HUDEP-2 (cell line): ENCODE measurements around the gene CAMTA1.

ENCODE experiments used
- DNase-seq, 76 experiments: peaks; one replicate each; lab custom pipeline; 2025; ENCODE audit not compliant: unreplicated experiment in 76 of 76; lab: John Stamatoyannopoulos, UW

Gene CAMTA1

DNA sequence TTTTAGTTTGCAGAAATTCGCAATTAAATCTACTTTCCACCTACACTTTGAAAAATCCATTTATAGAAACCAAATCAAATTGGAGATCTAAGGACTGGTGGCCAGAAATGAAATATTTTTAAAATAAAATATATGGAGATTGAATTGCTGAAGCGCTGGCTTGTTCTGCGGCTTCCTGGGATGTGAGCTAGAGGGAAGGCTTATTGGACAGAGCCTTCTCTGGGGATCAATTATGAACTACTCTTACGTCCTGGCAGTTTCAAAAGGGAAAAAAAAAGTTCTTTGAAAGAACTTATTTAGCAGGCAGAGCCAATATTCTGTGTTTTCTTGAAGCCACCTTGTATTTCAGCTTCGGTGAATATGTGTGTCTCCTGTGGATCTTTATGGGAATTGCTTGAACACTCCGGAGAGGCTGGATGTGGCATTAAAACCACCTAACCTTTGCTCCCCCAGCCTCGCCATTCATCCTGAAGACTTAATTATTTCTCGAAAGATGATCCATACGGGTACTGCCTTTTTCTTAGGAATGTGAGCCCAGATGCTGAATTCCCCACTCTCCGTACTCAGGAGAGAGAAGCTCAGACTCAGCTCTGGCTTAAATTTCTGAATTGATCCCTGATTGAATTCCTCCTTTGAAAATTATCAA is 506.9 kb downstream of the CAMTA1 start:
- DNase-seq: no peak

DNA sequence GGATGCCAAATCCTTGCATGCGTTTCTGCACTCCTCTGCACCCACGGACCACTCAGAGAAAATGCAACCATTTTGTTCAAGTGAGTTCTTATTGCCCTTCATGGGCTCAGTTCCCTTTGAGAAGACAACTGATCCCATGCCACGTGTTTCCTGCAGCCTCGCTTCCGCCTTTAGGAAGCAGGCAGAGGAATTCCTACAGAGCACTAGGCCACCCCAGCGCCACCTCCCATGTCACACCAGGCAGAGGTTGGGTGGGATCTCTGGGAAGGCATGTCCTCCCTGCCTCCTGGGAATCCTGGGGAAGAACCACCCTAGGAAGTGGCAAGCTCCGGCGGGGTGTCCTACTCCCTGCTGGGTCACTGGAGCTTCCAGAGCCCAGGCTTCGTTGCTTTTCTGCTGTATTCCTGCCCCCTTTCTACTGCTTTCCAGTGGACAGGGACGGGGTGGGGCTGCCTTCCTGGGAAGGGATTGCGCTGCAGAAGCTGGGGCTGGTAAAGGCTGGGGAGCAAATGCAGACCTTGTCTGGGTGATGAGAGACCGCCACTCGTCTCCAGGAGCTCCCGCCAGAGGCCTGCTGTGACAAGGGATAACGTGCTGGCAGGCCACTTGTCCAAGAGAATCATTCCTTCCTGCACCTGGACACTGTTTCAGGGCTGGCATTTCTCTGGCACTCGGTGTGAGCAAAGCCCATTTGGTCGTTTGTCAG is 507.6 kb downstream of the CAMTA1 start:
- DNase-seq: no peak

DNA sequence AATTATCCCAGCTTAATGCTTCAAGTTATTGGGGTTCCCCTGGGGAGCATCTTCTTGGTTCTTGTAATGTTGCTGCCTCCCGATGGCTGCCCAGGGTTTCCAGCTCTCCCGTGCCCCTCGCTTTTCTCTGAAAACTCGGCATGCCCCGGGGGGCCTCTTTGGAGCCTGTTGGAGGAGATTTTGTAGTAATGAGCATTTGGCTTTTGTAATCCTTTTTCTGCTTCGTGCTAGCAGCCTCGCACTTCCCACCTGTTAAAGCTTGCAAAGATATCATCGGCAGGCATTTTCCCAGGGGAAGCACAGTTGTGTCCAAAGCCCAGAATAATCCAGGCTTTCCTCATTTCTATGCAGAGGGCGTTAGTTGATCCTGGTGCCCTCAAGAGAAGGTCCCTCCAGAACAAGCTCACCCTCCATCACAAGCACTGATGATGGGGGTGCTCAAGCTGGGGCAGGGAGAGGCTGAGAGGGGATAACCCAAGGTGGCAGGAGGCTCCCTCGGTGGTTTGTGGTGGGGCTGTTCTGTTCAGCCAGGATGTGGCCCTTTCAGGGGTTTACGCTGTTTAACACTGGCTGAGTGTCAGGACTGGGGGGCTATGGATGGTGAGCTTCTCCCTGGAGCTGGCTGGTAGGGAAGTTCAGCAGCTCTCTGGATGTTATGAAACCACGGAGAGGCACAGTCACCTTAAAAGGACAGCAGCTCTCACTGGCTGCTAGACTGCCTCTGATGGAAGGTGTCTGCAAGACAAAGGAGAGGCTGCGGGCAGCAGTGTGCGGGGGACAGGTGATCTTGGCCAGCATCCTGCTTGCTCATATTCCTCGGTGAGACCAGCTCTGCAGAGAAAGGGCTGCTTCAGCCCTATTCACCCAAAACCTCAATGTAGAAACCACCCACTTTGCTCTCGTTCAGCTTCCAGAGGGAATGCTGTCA is 508.7 kb downstream of the CAMTA1 start:
- no peak for DNase-seq

DNA sequence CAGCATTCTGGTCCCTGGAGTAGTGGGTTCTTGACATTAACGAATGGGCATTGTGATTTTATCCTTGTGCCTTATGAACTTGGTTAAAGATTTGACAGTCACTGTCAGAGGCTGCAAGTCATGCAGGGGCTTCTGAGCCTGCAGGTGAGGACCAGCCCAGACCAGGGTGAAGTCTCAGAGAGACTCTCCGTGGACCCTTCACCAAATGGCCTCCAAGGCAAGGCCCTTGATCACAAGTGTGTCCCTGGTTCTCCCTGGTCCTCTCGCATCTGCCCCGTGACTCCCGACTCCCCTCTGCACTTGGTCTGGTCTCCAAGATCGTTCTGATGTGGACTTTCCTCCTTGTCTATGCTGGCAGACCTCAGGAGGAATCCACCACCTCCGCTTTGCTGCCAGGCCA is 509.4 kb downstream of the CAMTA1 start:
- no peak for DNase-seq

DNA sequence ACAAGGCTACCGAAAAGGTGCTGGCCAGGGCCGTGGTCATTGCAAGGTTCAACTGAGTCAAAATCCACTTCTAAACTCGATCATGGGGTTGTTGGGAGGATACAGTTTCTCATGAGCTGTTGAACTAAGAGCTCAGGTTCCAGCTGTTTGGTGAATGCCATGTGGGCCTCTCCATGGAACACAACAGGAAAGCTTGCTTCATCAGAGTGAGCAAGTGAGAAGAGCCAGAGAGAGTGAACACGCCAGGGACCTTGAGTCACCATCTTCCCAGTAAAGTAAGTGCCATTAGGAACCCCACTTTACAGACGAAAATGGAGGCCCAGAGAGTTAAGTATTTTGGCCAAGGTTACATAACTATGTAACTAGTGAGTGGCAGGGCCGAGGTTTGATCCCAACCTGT is 510.7 kb downstream of the CAMTA1 start:
- no peak for DNase-seq

DNA sequence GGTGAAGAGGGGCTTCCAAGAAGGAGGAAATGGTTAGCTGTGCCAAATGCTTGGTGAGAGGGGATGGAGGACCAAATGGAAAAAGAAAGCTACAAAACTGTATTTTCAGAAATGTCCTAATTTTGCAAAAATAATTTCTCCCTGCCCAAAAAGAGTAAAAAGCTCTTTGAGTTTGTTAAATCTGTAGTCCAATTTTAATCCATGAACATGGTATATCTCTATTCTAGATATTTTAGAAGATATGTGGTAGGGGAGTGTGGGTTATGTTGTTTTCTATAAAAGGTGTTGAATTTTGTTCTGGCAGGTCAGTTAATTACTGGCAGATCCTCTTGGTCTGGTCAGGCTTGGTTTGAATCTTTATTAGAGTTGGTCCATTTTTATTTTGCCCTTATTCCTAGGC is 511.7 kb downstream of the CAMTA1 start:
- no peak for DNase-seq

DNA sequence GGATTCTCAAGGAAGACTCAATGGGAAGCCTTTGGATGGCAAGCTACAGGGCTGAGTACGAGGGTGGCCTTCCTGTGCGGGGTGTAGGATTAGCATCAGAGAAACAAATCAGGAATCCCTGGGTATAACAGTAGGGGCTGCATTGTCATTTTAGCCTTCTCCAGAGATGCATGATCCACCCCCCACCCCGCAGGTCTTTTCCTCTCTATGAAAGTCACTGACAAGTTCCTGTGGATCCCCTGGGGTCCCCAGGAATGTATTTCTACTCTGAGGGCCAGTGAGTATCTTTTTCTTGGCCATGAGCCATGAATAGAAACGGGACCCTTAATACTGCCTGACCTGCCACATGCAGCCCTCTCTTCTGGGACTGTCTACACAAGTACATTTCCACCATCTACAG is 512.9 kb downstream of the CAMTA1 start:
- no peak for DNase-seq

DNA sequence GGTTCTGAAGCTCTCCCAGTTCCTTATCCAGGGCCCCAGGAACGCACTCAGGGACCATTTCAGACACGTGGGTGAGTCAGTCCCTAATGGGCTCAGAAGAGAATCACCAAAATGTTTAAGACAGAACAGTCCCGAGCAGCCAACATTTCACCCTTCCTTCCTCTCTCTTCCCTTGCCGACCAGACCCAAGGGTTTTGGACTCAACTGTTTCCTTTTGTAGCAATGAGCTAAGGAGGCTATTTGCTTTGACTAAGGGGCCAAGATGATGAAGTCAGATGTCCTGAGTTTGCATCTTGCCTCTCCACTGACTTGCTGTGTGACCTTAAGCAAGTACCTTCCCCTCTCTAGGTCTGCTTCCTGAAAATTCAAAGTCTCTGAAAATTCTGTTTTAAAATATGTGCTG is 513.5 kb downstream of the CAMTA1 start:
- DNase-seq: no peak

DNA sequence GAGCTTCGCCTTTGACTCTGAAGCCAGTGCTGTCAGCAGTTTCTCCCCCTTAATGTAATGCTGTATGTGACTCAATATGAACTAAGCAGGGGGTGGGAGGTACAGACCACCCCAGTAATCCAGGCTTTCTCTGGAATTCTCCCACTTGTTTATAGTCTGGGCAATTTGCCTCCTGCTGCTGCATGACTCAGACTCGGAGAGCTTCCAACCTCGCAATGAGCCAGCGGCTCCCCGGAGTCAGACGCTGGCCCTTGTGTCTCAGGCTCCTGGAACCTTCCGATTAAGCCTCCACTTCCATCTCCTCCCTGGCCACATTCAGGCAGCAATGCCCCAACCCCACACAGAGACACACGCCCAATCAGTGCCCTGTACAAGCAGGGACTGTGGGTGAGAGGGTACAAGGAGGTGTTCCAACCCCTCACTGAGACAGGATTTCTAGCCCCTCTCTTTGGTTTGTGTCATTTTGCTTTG is 514.1 kb downstream of the CAMTA1 start:
- DNase-seq: no peak

DNA sequence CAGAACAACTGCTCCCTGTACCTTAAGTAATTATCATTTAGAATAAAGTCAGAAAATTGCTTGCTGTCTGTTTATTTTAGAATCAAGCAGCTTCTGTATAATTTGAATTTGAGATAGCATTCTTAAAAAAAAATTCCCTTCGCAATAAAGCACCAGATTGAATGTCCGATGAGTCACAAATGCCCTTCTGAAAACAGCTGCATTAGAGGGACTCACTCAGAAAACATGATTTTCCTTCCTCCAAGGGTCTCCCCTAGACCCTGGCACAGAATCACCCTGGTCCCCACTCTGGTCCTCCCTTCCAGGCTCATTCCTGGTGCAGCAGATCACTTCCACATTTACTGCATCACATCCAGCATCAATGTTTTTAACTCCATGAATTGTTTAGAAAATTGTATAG is 514.7 kb downstream of the CAMTA1 start:
- DNase-seq: no peak

DNA sequence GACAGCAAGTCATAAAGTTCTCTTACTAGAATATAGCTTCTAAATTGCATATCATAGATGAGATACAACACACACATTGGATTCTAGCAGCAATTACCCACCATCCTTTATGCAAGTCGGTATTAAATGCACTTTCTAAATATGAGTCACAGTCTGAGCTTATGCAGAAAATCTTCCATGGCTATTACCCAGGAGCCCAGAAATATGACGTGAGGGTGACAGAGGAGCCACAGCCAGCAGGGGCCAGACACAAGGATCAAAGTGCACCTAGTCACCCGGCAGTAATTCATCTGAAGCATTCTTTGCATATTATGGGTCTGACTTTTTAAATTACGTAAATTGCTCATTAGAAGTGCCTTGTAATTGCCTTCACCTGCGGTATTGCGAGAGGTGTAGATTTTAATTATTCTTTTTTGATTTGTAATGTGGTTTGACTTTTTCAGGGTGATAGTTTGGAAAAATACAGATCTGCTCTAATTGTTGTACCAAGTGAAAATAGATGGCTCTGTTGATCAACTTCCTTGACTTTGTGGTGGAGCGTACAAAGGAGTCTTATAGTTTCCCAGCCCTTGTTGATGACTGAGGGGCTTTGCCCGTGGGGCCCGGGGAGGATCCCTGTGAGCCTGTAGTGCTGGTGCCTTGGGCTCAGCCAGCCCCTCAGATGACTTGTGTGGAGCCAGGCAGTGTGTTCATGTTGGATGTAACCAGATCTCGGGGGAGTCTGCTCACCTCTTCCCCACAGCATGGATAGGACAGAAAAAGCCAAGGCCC is 515.8 kb downstream of the CAMTA1 start:
- no peak for DNase-seq

DNA sequence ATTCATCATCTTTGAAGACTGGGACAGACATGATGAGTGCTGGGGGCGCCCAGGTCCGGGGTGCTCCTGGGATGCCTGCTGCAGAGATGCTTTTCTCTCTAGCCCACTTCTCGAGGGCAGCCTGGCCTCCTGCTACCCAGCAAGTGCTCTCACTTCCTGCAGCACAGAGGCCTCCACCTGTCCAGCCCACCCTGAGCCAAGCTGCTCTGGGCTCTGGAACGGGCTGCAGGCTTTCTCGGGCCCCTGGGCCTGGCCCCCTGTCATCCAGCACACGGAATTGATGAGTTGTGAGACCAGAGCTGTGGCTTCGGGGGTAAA is 516.4 kb downstream of the CAMTA1 start:
- no peak for DNase-seq

DNA sequence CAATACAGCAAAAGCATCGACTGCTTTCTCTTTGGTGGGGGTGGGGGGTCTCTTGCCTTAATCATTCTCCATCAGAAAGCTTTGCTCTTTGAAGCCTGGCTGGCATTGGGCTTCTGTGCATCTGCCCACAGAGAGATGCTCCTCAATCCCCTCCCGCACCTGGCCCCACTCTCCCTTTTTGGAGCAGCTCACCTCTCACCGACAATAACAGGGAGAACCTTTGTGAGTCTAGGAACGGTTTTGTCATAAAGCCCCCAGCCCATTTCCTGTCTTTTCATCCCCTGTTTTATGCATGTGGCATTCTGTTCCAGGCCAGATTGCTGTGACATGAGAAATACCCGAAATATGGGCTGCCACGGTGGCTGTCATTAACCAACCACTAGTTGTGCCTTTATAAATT is 516.9 kb downstream of the CAMTA1 start:
- DNase-seq: no peak

DNA sequence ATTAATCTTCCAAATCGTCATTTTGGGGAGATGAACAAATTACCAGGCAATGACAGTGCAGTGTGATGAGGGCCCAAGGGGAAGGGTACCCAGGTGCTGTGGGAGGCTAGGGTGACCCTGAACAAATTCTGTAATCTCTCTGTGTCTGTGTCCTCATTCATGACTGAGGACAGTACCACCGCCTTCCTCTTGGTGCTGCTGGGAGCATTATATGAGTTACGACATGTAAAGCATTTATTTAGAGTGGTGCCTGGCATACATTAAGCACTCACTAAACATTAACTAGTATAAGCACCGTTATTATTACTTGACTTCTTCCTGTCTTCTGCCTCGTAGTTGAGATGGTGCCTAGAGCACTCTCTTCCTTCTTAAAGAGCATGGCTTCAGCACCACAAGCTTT is 517.6 kb downstream of the CAMTA1 start:
- no peak for DNase-seq

DNA sequence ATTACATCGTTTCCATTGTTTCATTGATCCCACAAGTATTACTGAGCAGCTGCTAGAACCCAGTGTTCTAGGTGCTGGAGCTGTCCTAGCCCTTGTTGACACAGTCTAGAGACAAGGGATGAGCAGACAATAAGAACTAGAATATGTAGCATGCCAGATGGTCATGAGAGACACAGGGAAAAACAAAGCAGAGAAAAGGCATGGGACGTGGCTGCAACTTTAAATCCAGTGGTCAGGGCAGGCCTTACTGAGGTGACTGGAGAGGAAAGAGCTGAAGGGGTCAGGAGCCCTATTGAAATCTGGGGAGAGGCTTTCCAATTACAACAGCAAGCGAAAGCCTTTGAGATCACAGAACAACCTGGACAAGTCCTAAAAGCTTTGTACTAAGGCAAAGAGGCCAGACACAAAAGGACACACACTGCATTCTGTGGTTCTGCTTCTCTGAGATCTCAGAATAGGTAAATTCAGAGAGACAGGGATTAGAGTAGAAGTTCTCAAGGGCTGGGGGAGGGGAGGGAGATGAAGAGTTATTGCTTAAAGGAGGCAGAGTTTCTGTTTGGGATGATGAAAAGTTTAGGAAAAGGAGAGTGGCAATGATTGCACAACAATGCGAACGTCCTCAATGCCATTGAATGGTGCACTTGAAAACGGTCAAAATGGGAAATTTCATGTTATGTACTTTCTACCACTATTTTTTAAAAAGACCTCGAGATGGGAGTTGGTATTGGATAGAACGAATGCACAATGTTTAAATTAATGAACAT is 518.5 kb downstream of the CAMTA1 start:
- DNase-seq: no peak

DNA sequence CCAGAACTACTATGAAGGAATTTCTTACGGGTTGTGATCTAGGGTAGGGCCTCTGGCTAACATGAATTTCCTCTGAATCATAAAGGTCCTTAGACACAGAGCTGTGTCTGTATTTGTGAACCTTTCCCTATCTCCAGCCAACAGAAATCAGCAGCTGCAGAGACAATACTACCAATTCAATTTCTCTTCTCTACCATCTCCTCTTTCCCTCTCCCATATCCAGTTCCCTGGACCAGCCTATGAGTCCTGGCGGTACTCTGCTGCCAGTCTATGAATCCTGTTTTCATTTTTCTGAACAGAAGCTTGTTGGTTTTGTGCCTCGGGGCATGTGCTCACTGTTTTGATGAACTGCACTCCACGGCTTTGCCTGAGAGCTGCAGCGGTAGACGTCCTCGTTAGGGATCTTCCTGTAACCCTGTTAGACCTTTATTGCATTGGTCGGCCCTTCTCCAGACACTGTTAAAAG is 527.9 kb downstream of the CAMTA1 start:
- DNase-seq: no peak

DNA sequence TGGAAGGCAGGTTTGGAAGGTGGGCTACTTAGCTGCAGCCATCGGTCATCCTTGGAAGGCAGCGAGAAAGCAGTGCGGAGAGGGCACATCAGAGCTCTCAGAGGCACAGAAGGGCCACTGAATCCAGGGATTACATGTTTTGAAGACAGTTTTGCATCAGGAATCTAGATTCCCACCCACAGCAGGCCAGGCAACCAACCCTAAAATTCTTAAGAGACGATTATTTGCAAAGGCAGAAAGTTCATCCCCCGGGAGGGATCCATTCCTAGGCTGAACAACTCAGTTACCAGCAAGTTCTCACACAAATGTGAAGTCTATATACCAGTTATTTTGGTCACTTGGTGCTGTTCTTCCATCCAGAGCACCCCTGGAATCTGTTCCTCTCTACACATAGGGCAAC is 528.6 kb downstream of the CAMTA1 start:
- DNase-seq: no peak

DNA sequence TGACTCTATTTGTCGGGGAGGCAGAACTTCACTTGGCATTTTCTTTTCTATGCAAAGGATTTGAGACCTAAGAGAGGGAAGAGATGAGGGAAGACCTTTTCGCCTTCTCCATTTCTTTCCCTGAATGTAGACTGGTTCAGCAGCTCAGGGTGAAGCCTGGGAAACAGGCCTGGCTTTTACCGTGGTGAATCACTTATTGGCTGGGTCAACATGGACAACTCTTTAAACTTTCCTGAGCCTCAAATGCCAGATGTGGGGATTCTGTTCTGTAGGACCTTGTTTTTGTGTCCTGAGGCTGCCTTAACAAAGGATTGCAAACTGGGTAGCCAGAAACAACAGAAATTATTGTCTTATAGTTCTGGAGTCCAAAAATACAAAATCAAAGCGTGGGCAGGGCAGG is 530.1 kb downstream of the CAMTA1 start:
- no peak for DNase-seq

DNA sequence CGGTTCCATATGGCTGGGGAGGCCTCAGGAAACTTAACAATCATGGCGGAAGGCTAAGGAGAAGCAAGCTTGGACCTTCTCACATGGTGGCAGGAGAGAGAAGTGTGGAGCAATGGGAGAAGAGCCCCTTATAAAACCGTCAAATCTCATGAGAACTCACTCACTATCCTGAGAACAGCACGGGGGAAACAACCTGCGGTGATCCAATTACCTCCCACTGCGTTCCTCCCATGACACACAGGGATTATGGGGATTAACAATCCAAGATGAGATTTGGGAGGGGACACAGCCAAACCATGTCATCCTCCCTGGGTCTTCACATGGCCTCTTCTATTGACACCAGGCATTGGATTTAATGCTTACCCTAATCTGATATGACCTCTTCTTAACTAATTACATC is 530.7 kb downstream of the CAMTA1 start:
- no peak for DNase-seq

DNA sequence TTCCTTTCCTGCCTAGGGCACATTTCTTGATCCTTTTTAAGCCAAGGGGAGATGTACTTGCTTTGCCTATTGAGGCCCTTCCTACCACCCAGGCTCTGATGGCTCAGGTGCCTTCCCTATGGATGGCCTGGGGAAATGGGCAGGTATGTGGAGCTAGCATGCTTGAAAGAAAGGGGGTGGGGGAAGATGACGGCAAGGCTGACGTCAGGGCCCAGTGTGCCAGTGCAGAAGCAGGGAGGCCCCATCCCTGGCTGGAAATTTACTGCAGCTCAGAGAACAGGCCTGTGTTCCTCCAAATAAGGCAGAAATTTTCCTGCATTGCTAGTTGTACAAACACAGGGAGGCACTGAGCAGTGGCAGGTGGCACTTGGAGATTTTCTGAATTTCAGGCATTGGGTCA is 532.6 kb downstream of the CAMTA1 start:
- DNase-seq: no peak
